DOHH2 (cell line): ENCODE data around the gene PCCA.

Experiments
- H3F3A ChIP-seq: fragments of 200-600 bp; sonication (generic), shearing (Covaris generic); 2 replicates; pipeline ENCODE4 v1.6.0; 2016; ENCODE audit warnings: antibody characterized with exemption, mild to moderate bottlenecking; ENCODE audit not compliant: control insufficient read depth, insufficient read depth
- H3K27ac ChIP-seq: fragments of 200-600 bp; sonication (generic); 2 replicates; pipeline ENCODE4 v1.5.1; 2014; ENCODE audit warnings: low read depth, mild to moderate bottlenecking, low read length, moderate library complexity
- H3K27me3 ChIP-seq: fragments of 200-600 bp; sonication (generic); 2 replicates; pipeline ENCODE4 v1.6.1; 2014; ENCODE audit warnings: mild to moderate bottlenecking, low read length, mixed read lengths; ENCODE audit not compliant: control insufficient read depth
- H3K36me3 ChIP-seq: fragments of 200-600 bp; sonication (generic); 2 replicates; pipeline ENCODE4 v1.6.1; 2014; ENCODE audit warnings: mild to moderate bottlenecking, low read length, moderate library complexity, mixed read lengths; ENCODE audit not compliant: control insufficient read depth
- H3K4me1 ChIP-seq: fragments of 200-600 bp; sonication (generic); 2 replicates; pipeline ENCODE4 v1.6.1; 2014; ENCODE audit warnings: mild to moderate bottlenecking, low read length, mixed read lengths; ENCODE audit not compliant: control insufficient read depth
- H3K4me2 ChIP-seq: fragments of 200-600 bp; sonication (generic); 2 replicates; pipeline ENCODE4 v1.6.0; 2014; ENCODE audit warnings: mild to moderate bottlenecking, low read length, moderate library complexity
- H3K4me3 ChIP-seq: fragments of 200-600 bp; sonication (generic); 2 replicates; pipeline ENCODE4 v1.5.1; 2014; ENCODE audit warnings: mild to moderate bottlenecking, low read length, mixed read lengths
- H3K79me2 ChIP-seq: fragments of 200-600 bp; sonication (generic); 2 replicates; pipeline ENCODE4 v1.6.1; 2014; ENCODE audit warnings: mild to moderate bottlenecking, low read length, mixed read lengths; ENCODE audit not compliant: control insufficient read depth
- H3K9me2 ChIP-seq: fragments of 200-600 bp; sonication (generic); replicated peaks from 2 replicates; pipeline ENCODE4 v1.6.1; 2014; ENCODE audit warnings: mild to moderate bottlenecking, low read length, mixed read lengths; ENCODE audit not compliant: control insufficient read depth
- H3K9me3 ChIP-seq: fragments of 200-600 bp; sonication (generic); 2 replicates; pipeline ENCODE4 v1.6.1; 2014; ENCODE audit warnings: antibody characterized with exemption, low read length, mixed read lengths; ENCODE audit not compliant: control insufficient read depth, insufficient read depth
- H4K20me1 ChIP-seq: fragments of 200-600 bp; sonication (generic); 2 replicates; pipeline ENCODE4 v1.6.0; 2014; ENCODE audit warnings: low read depth, mild to moderate bottlenecking, antibody characterized with exemption, low read length, moderate library complexity; ENCODE audit not compliant: control insufficient read depth, insufficient read depth
- EZH2phosphoT487 ChIP-seq: fragments of 200-600 bp; sonication (generic); IDR thresholded peaks from 2 replicates; pipeline ENCODE4 v1.6.1; 2017; ENCODE audit warnings: borderline replicate concordance, mild to moderate bottlenecking, antibody characterized with exemption, low read length, moderate library complexity, mixed read lengths
- TF ChIP-seq, protein P1 (sequence below): fragments of 200-600 bp; sonication (generic); IDR thresholded peaks from one replicate; pipeline ENCODE4 v1.5.1; 2014; ENCODE audit warnings: antibody characterized with exemption, mild to moderate bottlenecking, low read depth, low read length; ENCODE audit not compliant: poor library complexity, severe bottlenecking

The PCCA gene

DNA sequence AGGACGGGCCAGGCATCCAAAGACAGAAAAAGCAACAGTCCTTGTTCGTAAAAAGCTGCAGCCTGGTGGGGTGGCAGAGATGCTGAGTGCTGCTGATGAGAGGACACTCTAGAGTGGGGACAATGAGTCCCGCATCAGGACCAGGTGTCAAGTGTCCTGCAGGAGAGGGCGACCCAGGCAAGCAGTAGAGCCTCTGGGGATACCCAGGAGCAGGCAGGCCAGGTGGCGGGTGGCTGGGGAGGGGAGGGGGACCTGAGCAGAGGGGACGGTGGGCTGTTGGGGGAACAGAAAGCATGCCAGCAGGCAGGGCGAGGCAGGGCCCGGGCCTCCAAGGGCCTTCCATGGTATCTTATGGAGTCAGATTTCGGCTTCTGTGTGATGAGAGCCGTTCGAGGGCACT, 463.9 kb downstream of the PCCA start:
- TF ChIP-seq EZH2phosphoT487 = no peak
- TF ChIP-seq, protein P1, sequence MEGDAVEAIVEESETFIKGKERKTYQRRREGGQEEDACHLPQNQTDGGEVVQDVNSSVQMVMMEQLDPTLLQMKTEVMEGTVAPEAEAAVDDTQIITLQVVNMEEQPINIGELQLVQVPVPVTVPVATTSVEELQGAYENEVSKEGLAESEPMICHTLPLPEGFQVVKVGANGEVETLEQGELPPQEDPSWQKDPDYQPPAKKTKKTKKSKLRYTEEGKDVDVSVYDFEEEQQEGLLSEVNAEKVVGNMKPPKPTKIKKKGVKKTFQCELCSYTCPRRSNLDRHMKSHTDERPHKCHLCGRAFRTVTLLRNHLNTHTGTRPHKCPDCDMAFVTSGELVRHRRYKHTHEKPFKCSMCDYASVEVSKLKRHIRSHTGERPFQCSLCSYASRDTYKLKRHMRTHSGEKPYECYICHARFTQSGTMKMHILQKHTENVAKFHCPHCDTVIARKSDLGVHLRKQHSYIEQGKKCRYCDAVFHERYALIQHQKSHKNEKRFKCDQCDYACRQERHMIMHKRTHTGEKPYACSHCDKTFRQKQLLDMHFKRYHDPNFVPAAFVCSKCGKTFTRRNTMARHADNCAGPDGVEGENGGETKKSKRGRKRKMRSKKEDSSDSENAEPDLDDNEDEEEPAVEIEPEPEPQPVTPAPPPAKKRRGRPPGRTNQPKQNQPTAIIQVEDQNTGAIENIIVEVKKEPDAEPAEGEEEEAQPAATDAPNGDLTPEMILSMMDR = no peak
- no peak overlapping the region for H3K4me2 ChIP-seq
- H3K36me3 ChIP-seq = no peaks in the 10 kb centered on the region
- no peaks in the 10 kb centered on the region for H3K9me3 ChIP-seq
- no peaks in the 10 kb centered on the region for H3K9me2 ChIP-seq
- H3K27me3 ChIP-seq = no peaks in the 10 kb centered on the region
- no peaks in the 10 kb centered on the region for H3F3A ChIP-seq
- no peaks in the 10 kb centered on the region for H3K4me1 ChIP-seq
- no peaks in the 10 kb centered on the region for H3K79me2 ChIP-seq
- no peak overlapping the region for H3K4me3 ChIP-seq
- H3K27ac ChIP-seq = no peak overlapping the region
- H4K20me1 ChIP-seq = no peaks in the 10 kb centered on the region

DNA sequence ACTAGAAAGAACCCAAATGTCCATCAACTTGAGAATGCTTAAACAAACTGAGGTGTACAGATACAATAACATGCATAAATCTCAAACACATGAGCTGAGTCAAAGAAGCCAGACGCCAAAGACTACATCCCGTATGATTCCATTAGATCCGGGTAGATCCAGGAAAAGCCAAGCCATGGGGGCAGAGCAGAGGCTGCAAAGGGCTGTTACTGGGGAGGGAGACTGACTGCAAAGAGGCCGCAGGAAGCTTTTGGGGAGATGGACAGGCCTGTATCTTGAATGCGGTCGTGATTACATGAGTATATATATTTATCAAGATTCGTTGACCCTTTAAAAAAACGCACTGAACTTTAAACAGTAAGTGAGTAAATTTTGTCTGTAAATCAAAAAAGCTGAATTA, 471.0 kb downstream of the PCCA start:
- no peak overlapping the region for H3K27ac ChIP-seq
- H3K9me3 ChIP-seq = no peaks in the 10 kb centered on the region
- no peak overlapping the region for H3K4me3 ChIP-seq
- TF ChIP-seq EZH2phosphoT487 = no peak
- TF ChIP-seq, protein P1 = no peak
- no peaks in the 10 kb centered on the region for H3K27me3 ChIP-seq
- H3K36me3 ChIP-seq = no peaks in the 10 kb centered on the region
- H4K20me1 ChIP-seq = no peaks in the 10 kb centered on the region
- no peak overlapping the region for H3K4me2 ChIP-seq
- no peaks in the 10 kb centered on the region for H3F3A ChIP-seq
- no peaks in the 10 kb centered on the region for H3K79me2 ChIP-seq
- no peaks in the 10 kb centered on the region for H3K9me2 ChIP-seq
- H3K4me1 ChIP-seq = no peaks in the 10 kb centered on the region

DNA sequence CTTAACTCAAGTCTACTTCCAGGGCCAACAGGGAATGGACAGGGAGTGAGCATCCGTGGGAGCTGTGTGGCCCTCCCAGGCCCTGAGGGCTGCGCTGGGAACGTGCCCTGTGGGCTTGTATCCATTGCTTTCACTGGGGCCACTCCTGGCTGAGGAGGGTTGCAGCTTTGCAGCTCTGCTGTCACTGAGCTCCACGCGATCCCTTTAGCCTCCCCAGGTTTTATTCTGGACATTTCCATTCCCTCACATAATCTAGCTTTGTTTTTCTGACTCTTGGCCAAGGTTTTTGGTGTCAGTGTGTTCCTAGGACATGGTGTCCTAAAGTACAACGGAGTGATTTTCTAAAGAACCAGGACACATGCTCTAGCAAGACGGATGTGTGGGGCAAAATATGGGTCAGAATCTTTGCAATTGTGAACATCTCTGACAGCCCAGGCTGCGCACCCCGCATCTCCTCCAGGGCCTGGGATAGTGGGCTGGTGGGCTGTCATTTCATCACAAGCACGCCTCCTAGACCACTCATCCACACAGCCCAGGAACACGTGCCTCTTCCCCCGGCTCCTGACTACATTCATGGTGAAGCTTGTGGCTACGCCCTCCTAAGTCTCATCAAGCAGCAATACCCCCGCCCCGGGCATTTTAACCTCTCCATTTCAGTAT, 471.7 kb downstream of the PCCA start:
- Histone ChIP-seq H3K36me3 (no peaks in the 10 kb centered on the region), H3K9me2 (no peaks in the 10 kb centered on the region), H3K27ac (no peak overlapping the region), H4K20me1 (no peaks in the 10 kb centered on the region), H3F3A (no peaks in the 10 kb centered on the region), H3K4me2 (no peak overlapping the region), H3K4me3 (no peak overlapping the region), H3K4me1 (no peaks in the 10 kb centered on the region), H3K27me3 (no peaks in the 10 kb centered on the region), H3K79me2 (no peaks in the 10 kb centered on the region), H3K9me3 (no peaks in the 10 kb centered on the region)
- no peak for TF ChIP-seq EZH2phosphoT487

DNA sequence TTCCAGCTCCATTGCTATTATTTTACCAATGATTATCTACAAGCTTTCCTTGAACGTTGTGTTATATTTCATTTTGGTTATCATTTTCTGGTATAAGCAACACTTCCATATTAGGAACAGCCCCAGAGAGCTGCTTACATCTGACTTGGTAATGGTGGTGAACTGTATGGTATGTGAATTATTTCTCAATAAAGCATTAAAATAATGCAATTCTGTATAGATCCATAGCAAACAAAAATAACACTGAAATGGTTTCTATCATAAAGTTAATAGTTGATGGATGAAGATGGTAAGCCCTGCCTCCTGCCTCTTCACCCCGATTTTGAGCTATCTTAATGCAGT, 472.2 kb downstream of the PCCA start:
- Histone ChIP-seq H3K4me3 (no peak overlapping the region), H3K27ac (no peak overlapping the region), H3K27me3 (no peaks in the 10 kb centered on the region), H3K4me2 (no peak overlapping the region), H3K9me2 (no peaks in the 10 kb centered on the region), H3K36me3 (no peaks in the 10 kb centered on the region), H3K4me1 (no peaks in the 10 kb centered on the region), H3F3A (no peaks in the 10 kb centered on the region), H3K79me2 (no peaks in the 10 kb centered on the region), H3K9me3 (no peaks in the 10 kb centered on the region), H4K20me1 (no peaks in the 10 kb centered on the region)
- TF ChIP-seq, protein P1 = no peak
